BLaER1 treated with 17β-estradiol and CSF1 and Interleukin-3, amounts not matched to agents 10 nM and 100 nM (cell line): ENCODE measurements around the gene CNP.

Experiments used
- H3K27ac ChIP-seq, 11 experiments: shearing (Covaris generic); formaldehyde crosslinking; 2 replicates each; pipeline ENCODE4 v1.8.1; 2022
- H3K27me3 ChIP-seq, 11 experiments: shearing (Covaris generic); formaldehyde crosslinking; 2 replicates each; pipeline ENCODE4 v1.8.1; 2022
- H3K36me3 ChIP-seq, 11 experiments: shearing (Covaris generic); formaldehyde crosslinking; 2 replicates each; pipeline ENCODE4 v1.8.1; 2022
- H3K4me1 ChIP-seq, 10 experiments: shearing (Covaris generic); formaldehyde crosslinking; 2 replicates each; pipeline ENCODE4 v1.8.1; 2022
- H3K4me2 ChIP-seq, 11 experiments: shearing (Covaris generic); formaldehyde crosslinking; 2 replicates each; pipeline ENCODE4 v1.8.1; 2022
- H3K4me3 ChIP-seq, 10 experiments: shearing (Covaris generic); formaldehyde crosslinking; 2 replicates each; pipeline ENCODE4 v1.8.1; 2022
- H3K9ac ChIP-seq, 11 experiments: shearing (Covaris generic); formaldehyde crosslinking; 2 replicates each; pipeline ENCODE4 v1.8.1; 2022
- H3K9me3 ChIP-seq, 11 experiments: shearing (Covaris generic); formaldehyde crosslinking; replicated peaks in 1 of 11; 2 replicates each; pipeline ENCODE4 v1.8.1; 2022
- H4K20me1 ChIP-seq, 11 experiments: shearing (Covaris generic); formaldehyde crosslinking; 2 replicates each; pipeline ENCODE4 v1.8.1; 2022
- Cebpa-rat ChIP-seq, 11 experiments: shearing (Covaris generic); IDR thresholded peaks; 2 replicates each; pipeline ENCODE4 v1.8.1; 2022

Gene CNP

DNA sequence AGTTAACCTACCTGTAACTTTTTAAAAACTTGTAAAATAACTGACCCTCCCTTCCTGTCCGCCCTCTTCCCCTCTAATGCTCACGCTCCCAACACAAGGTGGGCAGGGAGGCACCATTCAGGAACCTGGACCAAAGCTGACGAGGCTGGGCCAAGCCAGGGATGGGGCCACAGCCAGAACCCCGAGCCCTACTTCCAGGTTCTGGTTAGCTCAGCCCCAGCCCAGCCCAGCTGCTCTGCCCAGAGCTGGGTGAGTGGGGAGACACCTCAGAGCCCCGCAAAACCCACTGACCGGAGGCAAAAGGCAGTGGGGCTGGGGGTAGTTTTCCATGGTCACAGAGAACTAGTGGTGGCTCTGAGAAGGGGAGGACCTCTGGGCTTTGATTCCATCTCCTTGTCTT lies 7.4 kb downstream of the CNP start:
- no peak overlapping the region for H3K4me3 ChIP-seq
- peaks cover 55 to 90% (median 78%) of the 10 kb centered on the region in 10 experiments for H3K4me1 ChIP-seq
- peaks cover 68 to 97% (median 91%) of the 10 kb centered on the region in 11 experiments for H4K20me1 ChIP-seq
- peak overlapping the region in 4 of 11 experiments; percentile 6 to 85 (median 60); a peak in 4 of 22 replicates for H3K4me2 ChIP-seq
- no peaks in the 10 kb centered on the region for H3K27me3 ChIP-seq
- H3K9ac ChIP-seq = peak overlapping the region in 4 of 11 experiments; percentile 29 to 44 (median 37); a peak in 2 of 22 replicates
- H3K36me3 ChIP-seq = peaks cover 93 to 100% (median 99%) of the 10 kb centered on the region in 11 experiments
- no peak for TF ChIP-seq Cebpa-rat (IDR thresholded peaks at IDR 0.05)
- peak overlapping the region in 2 of 11 experiments; percentile 13 to 38; a peak in 3 of 22 replicates for H3K27ac ChIP-seq
- no peaks in the 10 kb centered on the region for H3K9me3 ChIP-seq

DNA sequence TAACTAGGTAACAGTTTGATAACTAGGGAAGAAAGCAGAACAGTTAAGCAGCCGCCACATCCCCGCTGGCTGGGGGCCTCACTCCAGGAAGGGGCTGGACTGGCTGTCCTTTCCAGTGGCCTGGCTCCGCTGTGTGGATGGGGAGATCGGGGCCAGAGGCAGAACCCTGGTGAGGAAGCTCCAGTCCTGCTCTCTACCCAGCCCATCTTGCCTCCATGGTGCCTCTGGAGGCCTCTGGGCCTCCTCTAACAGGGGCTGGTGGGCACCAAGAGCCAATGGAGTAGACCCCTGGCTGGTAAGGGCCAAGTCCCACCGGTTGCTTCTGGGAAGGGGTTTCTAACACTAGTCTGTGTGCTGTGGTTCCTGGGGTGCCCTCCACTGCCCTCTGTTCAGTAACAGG lies 8.1 kb downstream of the CNP start:
- peaks cover 90 to 100% (median 98%) of the 10 kb centered on the region in 11 experiments for H3K36me3 ChIP-seq
- H3K9me3 ChIP-seq = no peaks in the 10 kb centered on the region
- peaks cover 55 to 84% (median 71%) of the 10 kb centered on the region in 10 experiments for H3K4me1 ChIP-seq
- no peaks in the 10 kb centered on the region for H3K27me3 ChIP-seq
- no peak overlapping the region for H3K4me2 ChIP-seq
- H3K9ac ChIP-seq = peak overlapping the region in 4 of 11 experiments; percentile 18 to 31 (median 29); a peak in 2 of 22 replicates
- H3K4me3 ChIP-seq = no peak overlapping the region
- H4K20me1 ChIP-seq = peaks cover 62 to 91% (median 85%) of the 10 kb centered on the region in 11 experiments
- H3K27ac ChIP-seq = peak overlapping the region in 2 of 11 experiments; percentile 11 to 38; a peak in 5 of 22 replicates
- TF ChIP-seq Cebpa-rat (IDR thresholded peaks at IDR 0.05) = no peak

DNA sequence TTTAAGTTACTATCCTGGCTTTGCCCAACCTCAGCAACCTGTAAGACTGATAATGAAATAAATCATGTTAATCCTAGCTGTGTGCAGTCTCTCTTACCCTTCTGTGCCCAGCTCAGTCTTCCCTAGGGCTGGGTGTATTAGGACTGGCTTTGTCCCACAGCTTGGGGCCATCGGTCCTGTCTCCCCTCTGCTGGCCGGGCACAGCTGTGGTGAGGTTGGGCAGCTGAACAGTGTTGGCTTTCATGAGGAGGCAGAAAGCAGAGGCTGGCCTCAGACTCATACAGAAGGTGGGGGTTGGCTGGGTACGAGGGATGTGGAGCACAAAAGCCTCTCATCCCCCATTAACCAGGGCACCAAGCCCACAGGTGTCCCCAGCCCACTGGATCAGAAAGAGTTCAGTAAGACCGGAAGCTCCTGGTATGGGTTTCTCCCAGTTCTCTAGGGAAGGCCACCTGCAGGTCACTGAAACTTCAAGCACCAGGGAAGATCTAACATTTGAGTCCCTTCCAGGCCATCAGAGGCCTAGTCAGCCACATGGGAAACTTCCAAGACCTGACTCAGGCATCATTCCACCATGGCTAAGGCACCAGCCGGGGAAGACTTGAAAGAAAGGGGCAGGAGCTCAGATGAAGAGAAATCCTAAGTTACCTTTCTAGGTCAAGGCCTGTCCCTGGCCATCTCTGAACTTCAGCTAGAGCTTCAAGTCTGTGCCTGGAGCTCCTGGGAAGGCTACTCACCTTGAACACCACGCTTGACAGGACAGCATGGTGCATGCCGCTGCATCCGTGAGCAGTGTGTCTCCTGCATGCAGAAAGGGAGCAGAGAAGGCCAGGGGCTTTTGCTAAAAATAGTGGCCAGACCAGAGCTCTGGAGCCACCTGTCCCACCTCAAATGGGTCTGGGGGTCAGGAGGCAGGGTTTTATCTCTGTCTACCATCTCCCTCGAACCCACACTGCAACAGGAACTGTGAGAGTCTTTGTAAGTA lies 8.8 kb downstream of the CNP start:
- H3K4me3 ChIP-seq = no peak overlapping the region
- no peak for TF ChIP-seq Cebpa-rat (IDR thresholded peaks at IDR 0.05)
- H3K9ac ChIP-seq = peak overlapping the region in 4 of 11 experiments; percentile 17 to 52 (median 32); a peak in 8 of 22 replicates
- H3K4me2 ChIP-seq = peak overlapping the region in 2 of 11 experiments; percentile 54 to 60; a peak in 3 of 22 replicates
- H3K27ac ChIP-seq = peak overlapping the region in 5 of 11 experiments; percentile 15 to 65 (median 58); a peak in 7 of 22 replicates
- H3K4me1 ChIP-seq = peaks cover 50 to 76% (median 64%) of the 10 kb centered on the region in 10 experiments
- no peaks in the 10 kb centered on the region for H3K27me3 ChIP-seq
- H4K20me1 ChIP-seq = peaks cover 57 to 88% (median 77%) of the 10 kb centered on the region in 11 experiments
- no peaks in the 10 kb centered on the region for H3K9me3 ChIP-seq
- peaks cover 90 to 100% (median 98%) of the 10 kb centered on the region in 11 experiments for H3K36me3 ChIP-seq

DNA sequence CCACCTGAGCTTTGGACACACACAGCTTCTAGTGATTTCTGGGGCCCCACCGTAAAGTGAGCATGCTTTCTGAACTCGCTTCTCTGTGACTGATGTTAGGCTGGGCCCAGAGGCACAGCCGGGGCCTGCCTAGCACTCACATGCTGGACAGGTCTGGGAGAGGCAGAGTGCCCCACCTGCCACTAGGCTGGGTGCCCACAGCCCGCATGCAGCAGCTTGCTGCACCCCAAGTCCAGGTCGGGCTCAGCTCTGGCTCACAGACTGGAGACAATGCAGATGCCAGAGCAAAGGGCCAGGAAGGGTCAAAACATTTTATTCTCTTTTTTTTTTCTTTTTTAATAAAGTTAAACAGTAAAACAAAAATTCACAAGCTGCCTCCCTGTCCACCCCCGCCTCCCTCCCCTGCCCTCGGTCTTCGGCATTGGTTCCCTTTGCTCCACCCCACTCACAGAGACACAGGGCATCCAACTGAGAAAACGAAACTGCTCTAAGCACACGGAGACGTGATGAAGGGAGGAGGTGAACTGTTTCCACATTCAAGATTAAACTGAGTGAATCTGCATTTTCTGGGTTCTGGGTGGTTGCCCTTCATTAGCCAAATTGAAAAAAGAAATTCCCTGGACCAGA lies 9.7 kb downstream of the CNP start:
- Histone ChIP-seq H3K27ac (peak overlapping the region in 8 of 11 experiments; percentile 29 to 69 (median 53); a peak in 17 of 22 replicates), H3K4me1 (peaks cover 41 to 68% (median 56%) of the 10 kb centered on the region in 10 experiments), H4K20me1 (peaks cover 49 to 87% (median 70%) of the 10 kb centered on the region in 11 experiments), H3K9me3 (no peaks in the 10 kb centered on the region), H3K36me3 (peaks cover 94 to 100% (median 98%) of the 10 kb centered on the region in 11 experiments), H3K27me3 (no peaks in the 10 kb centered on the region), H3K4me3 (no peak overlapping the region), H3K4me2 (peak overlapping the region; percentile 5 to 75 (median 46); a peak in 20 of 22 replicates), H3K9ac (peak overlapping the region in 10 of 11 experiments; percentile 26 to 70 (median 46); a peak in 17 of 22 replicates)
- no peak for TF ChIP-seq Cebpa-rat (IDR thresholded peaks at IDR 0.05)

DNA sequence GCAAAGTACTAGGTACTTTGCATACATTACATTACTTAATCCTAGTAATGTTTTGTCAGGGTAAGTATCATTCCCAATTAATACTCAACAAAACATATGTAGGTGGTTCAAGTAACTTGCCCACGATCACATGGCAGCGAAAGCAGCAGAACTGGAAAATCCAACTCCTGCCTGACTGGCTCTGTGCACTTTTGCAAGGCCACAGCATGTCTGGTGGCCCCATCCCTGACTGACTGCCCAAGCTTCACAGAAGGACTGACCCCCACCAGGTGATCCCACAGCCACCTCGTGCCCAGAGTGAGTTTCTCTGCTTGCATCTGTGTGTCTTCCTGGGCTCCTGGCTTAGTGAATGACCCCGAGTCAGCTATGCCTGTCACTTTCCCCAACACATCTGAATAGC lies 11.4 kb downstream of the CNP start:
- Histone ChIP-seq H3K4me1 (peaks cover 26 to 50% (median 39%) of the 10 kb centered on the region in 10 experiments), H3K27ac (no peak overlapping the region), H3K9ac (peak overlapping the region in 2 of 11 experiments; percentile 34 to 44; a peak in 1 of 22 replicates), H4K20me1 (peaks cover 32 to 78% (median 53%) of the 10 kb centered on the region in 11 experiments), H3K4me2 (no peak overlapping the region; a peak in 1 of 22 replicates), H3K27me3 (no peaks in the 10 kb centered on the region), H3K36me3 (peaks cover 96 to 100% (median 98%) of the 10 kb centered on the region in 11 experiments), H3K4me3 (no peak overlapping the region), H3K9me3 (no peaks in the 10 kb centered on the region)
- no peak for TF ChIP-seq Cebpa-rat (IDR thresholded peaks at IDR 0.05)

DNA sequence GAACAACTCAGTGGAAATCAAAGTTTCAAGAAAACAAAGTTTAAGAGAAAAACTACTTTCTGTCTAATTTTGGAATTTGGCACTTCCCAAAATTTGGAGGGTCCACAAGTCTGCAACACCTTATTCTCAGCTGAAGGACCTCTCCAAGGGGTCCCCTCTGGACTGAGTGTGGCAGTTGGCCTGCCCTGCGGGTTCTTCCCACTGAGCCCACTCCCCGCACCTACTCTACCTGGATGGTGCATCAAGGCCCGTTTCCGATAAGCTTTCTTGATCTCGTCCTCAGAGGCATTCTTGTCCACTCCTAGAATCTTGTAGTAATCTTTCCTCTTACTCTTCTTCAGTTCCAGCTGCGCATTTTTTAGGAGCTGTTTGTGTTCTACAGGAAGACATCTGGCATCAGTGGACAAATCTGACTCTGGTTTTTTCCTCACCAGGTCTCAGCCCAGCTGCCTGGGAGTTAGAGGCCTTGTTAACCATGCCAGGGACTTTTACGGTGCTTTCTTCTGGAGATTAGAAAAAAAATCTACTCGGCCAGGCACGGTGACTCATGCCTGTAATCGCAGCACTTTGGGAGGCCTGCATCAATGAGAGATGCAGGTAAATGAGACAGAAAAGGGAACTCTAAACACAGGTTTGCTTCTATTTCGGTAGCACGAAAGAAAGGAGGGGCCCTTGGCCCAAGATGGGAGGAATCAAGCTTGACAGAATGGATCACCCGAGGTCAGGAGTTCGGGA lies 15.6 kb downstream of the CNP start:
- Histone ChIP-seq H3K4me1 (peaks cover under 1 to 12% (median 6%) of the 10 kb centered on the region in 10 experiments; a peak in 18 of 20 replicates), H3K4me3 (no peak overlapping the region), H3K9me3 (no peaks in the 10 kb centered on the region), H3K27me3 (no peaks in the 10 kb centered on the region), H3K4me2 (no peak overlapping the region), H3K9ac (no peak overlapping the region), H3K27ac (no peak overlapping the region), H3K36me3 (peaks cover 96 to 100% (median 98%) of the 10 kb centered on the region in 11 experiments), H4K20me1 (peaks cover 6 to 61% (median 18%) of the 10 kb centered on the region in 11 experiments; a peak in 16 of 22 replicates)
- TF ChIP-seq Cebpa-rat (IDR thresholded peaks at IDR 0.05) = no peak

DNA sequence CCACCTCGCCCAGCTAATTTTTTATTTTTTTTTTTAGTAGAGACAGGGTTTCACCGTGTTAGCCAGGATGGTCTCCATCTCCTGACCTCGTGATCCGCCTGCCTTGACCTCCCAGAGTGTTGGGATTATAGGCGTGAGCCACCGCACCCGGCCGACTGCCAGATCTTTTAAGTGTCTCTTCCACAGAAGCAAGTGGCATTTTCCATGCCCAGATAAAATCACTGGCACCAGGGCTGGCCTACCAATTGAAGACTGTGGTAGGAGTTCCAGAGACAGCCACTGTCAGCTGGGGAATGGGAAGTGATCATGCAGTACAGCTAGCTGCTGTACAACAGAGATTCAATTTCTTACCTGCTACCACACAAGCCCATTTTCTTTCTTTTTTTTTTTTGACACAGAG lies 17.9 kb downstream of the CNP start:
- Histone ChIP-seq H4K20me1 (peaks cover 3 to 67% (median 16%) of the 10 kb centered on the region in 11 experiments; a peak in 14 of 22 replicates), H3K4me2 (no peak overlapping the region), H3K36me3 (peaks cover 96 to 100% (median 99%) of the 10 kb centered on the region in 11 experiments)

DNA sequence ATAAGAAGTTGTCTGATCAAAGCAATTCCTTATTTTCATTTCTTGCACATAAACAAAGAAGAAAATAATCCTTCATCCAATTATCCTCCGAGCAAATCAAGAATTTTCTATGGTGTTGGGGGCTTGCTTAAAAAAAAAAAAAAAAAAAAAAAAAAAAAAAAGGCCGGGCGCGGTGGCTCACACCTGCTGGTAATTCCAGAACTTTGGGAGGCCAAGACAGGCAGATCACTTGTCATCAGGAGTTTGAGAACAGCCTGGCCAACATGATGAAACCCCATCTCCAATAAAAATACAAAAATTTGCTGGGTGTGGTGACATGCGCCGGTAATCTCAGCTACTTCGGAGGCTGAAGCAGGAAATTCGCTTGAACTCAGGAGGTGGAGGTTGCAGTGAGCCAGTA lies 19.3 kb downstream of the CNP start:
- peaks cover 100% of the 10 kb centered on the region in 11 experiments for H3K36me3 ChIP-seq

More for the DNA sequence above, 17.9 kb downstream of the CNP start:
- Histone ChIP-seq H3K9me3 (no peaks in the 10 kb centered on the region), H3K27ac (no peak overlapping the region), H3K27me3 (no peaks in the 10 kb centered on the region), H3K4me1 (peaks cover 0 to 23% (median 15%) of the 10 kb centered on the region in 10 experiments; a peak in 13 of 20 replicates), H3K9ac (no peak overlapping the region), H3K4me3 (no peak overlapping the region)
- TF ChIP-seq Cebpa-rat (IDR thresholded peaks at IDR 0.05) = no peak

More for the DNA sequence above, 19.3 kb downstream of the CNP start:
- no peak for TF ChIP-seq Cebpa-rat (IDR thresholded peaks at IDR 0.05)
- Histone ChIP-seq H3K27me3 (no peaks in the 10 kb centered on the region), H3K4me1 (peaks cover 0 to 29% (median 15%) of the 10 kb centered on the region in 10 experiments; a peak in 13 of 20 replicates), H4K20me1 (peaks cover 4 to 71% (median 18%) of the 10 kb centered on the region in 11 experiments; a peak in 15 of 22 replicates), H3K4me3 (no peak overlapping the region), H3K4me2 (no peak overlapping the region), H3K9me3 (no peaks in the 10 kb centered on the region), H3K9ac (no peak overlapping the region), H3K27ac (no peak overlapping the region)
